ENCODE measurements around the gene RRP8.

RRP8 gene

DNA sequence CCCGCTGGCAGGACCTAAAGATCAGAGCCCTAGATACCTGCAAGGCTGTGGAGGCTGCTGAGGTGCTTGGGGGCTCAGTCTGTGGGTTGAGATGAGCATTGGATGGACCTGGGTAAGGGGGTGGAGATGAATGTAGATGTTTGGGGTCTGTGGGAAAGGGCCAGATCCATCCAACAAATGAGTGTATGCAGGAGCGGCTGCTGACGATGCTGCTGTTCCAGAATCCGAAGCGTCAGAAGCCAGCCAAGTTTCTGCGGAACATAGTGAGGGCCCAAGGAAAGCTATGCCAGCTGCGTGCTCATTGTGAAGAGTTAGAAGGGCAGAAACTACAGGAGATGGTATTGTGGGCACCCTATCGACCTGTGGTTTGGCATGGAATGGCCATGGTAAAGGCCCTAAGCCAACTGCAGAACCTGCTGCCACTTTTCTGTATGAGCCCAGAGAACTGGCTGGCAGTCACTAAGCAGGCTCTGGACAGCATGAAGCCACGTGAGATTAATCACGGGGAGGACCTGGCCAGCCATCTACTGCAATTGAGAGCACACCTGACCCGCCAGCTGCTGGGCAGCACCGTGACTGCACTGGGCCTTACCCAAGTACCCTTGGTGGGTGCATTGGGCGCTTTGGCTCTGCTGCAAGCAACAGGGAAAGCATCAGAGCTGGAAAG, 36.6 kb downstream of the RRP8 start:
- DNase-seq, result no peak

DNA sequence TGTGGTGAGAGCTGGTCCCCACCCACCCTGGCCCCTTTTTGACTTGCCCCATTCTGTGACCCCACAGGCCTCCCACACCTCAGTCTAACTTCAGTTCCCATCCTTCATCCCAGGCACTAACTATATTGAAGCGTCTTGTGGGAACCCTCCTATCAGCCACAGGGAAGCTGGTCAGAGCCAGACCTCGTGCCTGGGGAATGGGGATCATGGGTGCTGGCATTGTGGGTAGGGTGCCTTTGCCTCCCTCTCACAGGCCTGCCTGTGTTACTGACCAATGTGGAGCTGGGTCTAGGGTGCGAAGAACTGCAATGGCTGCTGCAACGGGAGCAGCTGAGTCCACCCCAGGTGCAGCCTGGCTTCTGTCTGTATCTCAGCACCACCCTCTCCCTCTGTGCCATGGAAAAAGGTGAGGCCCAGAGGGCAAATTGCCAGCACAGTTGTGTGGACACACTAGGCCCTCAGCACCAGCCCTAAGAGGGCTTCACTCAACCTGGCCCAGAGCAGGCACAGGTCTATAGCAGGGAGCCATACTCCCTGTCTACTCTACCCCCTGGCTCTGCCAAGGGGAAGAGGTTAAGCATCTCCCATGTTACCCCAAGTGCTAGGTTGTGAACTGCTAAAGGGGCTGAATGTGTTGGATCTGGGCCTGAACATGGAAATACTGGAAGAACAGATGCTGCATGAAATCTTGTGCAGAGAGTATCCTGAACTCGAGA, 37.3 kb downstream of the RRP8 start:
- DNase-seq, result no peak

DNA sequence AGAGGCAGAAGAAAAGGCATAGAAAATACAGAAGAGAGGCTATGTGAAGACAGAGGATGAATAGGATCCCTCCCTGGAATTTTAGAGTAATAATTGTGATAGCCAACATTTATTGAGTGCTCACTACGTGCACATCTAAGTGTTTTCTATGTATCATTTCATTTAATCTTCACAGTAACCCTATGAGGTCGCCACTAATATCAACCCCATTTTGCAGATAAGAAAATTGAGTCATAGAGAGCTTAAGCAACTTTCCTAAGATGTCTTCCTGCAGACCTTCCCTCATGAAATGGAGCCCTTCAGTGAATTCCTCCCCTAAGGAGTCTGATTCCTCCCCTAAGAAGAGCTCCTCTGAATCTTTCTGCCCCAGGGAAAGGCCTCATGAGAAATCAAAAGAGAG, 38.1 kb downstream of the RRP8 start:
- no peak for DNase-seq

GRCh38 chr11:6563667-6564066, 39.7 kb downstream of the RRP8 start:
- DNase-seq, result no peak

DNA sequence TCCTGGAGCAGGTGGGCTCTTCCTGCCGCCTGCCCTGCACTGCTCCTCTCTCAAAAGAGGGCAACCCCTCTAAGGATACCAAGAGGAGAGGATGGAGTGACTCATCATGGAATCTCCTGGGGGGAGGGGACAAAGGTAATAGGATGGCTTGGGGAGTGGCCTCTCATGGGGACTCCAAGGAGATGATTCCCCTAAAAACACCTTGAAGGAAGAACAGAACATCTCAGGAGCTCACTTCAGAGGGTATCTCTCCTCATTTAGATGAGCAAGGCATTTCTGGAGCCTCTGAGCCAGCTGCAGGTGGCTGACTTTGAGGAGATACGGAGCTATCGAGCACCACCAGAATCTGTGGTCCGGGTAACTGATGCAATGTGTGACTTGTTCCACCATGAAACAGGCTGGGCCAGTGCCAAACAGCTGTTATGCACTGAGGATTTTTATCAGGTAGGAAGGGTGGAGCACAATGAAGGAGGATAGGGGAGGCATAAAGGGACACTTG, 40.2 kb downstream of the RRP8 start:
- DNase-seq, result no peak

GRCh38 chr11:6561288-6561687, 42.1 kb downstream of the RRP8 start:
- no peak for DNase-seq

- no peak for DNase-seq
Measured at GRCh38 chr11:6559369-6559768, 44.0 kb downstream of the RRP8 start.

- no peak for DNase-seq
Measured at GRCh38 chr11:6557761-6558674, 45.4 kb downstream of the RRP8 start.

GRCh38 chr11:6557063-6557462, 46.4 kb downstream of the RRP8 start:
- no peak for DNase-seq

DNA sequence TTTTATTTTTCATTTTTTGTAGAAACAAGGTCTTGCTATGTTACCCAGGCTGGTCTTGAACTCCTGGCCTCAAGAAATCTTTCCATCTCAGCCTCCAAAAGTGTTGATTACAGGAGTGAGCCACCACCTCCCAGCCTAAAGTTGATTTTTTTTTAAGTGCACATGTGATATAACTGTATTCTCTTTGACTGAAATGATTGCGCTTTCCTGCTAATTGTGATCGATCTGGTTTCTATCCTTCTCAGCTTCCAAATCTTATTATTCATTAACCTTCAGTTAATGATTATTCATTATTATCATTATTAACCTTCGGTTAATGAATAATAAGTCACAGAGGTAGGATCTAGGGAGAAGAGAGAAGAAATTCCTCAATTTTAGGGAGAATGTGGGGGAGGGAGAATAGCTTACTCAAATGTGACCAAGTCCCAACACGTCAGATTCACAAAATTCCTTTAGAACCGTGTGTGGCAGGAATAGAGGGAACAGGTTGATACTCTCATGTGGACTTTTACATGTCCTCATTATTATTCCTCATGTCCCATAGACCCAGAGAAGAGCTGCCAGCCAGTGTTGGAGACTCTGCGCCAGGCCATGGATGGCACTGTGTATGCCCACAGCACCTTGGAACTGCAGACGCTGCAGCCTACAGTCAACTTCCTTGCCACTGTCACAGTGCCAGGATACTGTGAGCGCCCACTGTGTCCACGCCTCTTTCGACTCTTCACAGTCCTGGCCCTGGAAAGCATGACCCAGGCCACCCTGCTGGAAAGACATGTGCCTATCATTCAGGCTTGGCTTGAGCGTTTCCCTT, 47.1 kb downstream of the RRP8 start:
- no peak for DNase-seq

GRCh38 chr11:6554828-6555706, 48.3 kb downstream of the RRP8 start:
- DNase-seq, result no peak

DNA sequence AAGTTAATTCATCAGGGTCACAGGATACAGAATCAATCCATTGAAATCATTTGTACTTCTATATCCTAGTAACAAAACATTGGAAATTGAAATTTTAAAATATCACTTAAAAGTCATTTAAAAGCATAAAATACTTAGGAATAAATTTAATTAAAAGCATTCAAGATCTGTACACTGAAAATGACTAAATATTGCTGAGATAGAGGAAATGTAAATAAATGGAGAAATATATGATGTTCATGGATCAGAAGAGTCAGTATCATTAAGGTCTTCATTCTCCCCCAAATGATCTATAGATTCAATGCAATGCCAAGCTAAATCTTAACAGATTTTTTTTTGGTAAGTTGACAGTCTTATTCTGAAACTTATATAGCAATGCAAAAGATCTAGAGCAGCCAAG, 49.8 kb downstream of the RRP8 start:
- DNase-seq, result no peak

DNA sequence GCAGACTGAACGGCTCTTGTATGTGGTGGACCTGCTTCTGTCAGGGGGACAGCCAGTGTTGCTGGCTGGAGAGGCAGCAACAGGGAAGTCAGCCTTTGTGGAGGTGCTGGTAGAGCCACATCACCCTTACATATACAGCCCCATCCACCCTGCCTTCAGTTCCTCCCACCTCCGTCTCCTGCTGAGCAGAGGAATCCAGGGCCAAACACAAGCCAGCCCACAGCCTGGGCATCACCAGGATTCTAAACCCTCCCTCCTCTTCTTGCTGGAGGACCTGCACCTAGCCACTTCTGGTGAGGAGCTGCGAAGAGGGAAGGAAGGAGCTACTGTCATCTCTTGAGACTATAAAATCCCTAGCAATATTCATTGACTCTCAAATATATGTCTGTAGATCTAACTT, 54.8 kb downstream of the RRP8 start:
- no peak for DNase-seq

DNA sequence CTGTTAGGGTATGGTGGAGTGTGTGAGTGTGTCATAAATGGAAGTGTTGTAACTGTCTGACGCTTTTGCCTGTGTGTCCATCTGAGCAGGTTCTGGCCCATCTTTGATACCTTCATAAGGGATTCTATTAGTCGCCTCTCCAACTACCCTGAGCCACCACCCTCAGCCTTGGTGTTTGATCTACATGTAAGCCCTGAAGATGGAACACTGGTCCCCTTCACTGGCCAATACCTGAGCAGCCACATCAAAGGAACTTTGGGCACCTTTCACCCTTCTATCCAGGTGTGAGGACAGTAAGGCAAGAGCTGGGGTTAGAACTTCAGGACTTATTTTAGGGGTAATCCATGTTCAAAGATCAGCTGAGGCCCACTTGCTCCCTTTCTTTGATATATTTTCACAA, 55.3 kb downstream of the RRP8 start:
- DNase-seq, result no peak

DNA sequence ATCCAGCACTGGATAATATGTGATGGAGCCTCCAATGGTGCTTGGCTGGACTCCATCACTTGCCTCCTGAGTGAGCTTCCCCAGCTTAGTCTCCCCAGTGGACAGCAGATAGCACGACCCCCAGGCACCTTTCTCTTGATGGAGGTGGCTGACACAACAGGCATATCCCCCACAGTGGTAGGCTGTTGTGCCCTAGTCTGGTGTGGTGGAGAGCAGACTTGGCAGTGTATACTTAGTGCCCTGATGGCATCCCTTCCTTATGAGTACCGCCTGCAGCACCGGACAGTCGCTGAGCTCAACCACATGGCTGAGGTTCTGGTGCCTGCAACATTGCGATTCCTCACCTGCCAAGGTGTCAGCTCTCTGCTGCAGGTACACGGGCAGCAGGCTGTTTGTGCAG, 56.2 kb downstream of the RRP8 start:
- no peak for DNase-seq

DNA sequence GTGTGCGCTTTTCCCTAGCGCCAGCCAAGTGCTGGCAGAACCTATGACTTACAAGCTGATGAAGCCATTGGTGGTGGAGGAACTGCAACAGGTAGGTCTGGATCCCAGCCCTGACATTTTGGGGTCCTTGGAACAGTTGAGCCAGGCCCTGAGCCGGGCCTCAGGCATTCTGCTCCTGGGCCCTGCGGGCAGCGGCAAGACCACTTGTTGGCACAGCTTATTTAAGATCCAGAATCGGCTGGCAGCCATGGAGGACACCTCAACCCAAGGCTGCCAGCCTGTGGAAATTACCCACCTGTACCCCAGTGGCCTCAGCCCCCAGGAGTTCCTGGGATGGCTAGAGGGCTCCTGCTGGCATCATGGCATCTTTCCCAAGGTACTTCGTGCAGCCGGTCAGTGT, 56.7 kb downstream of the RRP8 start:
- no peak for DNase-seq

GRCh38 chr11:6545917-6546605, 57.4 kb downstream of the RRP8 start:
- no peak for DNase-seq
